Prostate gland (tissue), 2 donors: ENCODE data around the gene TNK2.

Experiments used
- POLR2A ChIP-seq: fragments of 450-650 bp; IDR thresholded peaks from one replicate; pipeline ENCODE4 v1.6.1; 2016; ENCODE audit warnings: antibody characterized with exemption, mild to moderate bottlenecking
- TF ChIP-seq, protein P1 (sequence below), 4 experiments: fragments of 200-600 bp in 2 of 4; fragments of 450-650 bp in 2 of 4; sonication (generic) in 2 of 4; IDR thresholded peaks; 1 replicate in 3 of 4; 2 replicates in 1 of 4; pipeline ENCODE4 v1.5.1; 2016 to 2019; ENCODE audit warnings: antibody characterized with exemption in 4 of 4, mild to moderate bottlenecking in 2 of 4, moderate library complexity in 2 of 4

DNA sequence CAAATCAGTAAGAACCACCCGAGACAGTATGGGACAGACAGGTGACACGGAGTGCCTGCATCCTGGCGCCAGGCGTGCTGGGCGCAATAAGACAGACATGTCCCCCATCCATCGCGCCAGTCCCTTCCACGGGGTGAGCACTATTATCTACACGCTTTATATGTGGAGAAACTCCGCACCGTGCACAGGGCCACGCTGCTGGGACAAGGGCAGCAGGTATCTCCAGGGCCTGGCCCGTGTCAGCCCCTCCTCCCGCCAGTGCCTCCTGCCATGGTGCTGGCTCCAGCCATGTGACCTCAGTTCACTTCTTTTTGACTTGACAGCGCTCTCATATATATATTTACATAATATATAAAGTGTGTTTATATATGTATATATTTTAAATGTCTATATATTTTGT, 42.6 kb downstream of the TNK2 start:
- TF ChIP-seq, protein P1, sequence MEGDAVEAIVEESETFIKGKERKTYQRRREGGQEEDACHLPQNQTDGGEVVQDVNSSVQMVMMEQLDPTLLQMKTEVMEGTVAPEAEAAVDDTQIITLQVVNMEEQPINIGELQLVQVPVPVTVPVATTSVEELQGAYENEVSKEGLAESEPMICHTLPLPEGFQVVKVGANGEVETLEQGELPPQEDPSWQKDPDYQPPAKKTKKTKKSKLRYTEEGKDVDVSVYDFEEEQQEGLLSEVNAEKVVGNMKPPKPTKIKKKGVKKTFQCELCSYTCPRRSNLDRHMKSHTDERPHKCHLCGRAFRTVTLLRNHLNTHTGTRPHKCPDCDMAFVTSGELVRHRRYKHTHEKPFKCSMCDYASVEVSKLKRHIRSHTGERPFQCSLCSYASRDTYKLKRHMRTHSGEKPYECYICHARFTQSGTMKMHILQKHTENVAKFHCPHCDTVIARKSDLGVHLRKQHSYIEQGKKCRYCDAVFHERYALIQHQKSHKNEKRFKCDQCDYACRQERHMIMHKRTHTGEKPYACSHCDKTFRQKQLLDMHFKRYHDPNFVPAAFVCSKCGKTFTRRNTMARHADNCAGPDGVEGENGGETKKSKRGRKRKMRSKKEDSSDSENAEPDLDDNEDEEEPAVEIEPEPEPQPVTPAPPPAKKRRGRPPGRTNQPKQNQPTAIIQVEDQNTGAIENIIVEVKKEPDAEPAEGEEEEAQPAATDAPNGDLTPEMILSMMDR (IDR thresholded peaks at IDR 0.05): no peak
- no peak for TF ChIP-seq POLR2A
